HT-29 (cell line): ENCODE data around the gene NELFB. TPM values are rescaled to one million over a fixed set of nuclear protein-coding genes. Genes with fewer than 3 reads are reported as not detected.

Experiments
- DNase-seq: peaks from one replicate; pipeline ENCODE4 v3.0.0-alpha.2; 2015; ENCODE audit warnings: low spot score
- total RNA-seq: library from RNA; depleted of rRNA; stranded (reverse); fragments of >200 nt; shearing (Covaris generic); gene quantifications from 2 replicates; pipeline ENCODE4 v1.2.3, GENCODE V29; 2014

NELFB gene
- total RNA-seq, 1 experiment from 2014 or later = 111 TPM

- DNase-seq = no peak
Measured at GRCh38 chr9:137247135-137247915, 7.8 kb upstream of the NELFB start.

- DNase-seq = no peak
Measured at GRCh38 chr9:137247916-137248175, 7.3 kb upstream of the NELFB start.

GRCh38 chr9:137250329-137251193 is 4.6 kb upstream of the NELFB start:
- no peak for DNase-seq

GRCh38 chr9:137251194-137251461 is 4.0 kb upstream of the NELFB start, which contains the start of gene STPG3:
STPG3 (plus strand) TSS chr9:137251286; CDS start chr9:137251287, 1 bp downstream.
- DNase-seq = no peak

- DNase-seq = no peak
Measured at GRCh38 chr9:137251490-137252268, 3.4 kb upstream of the NELFB start.

- DNase-seq = no peak
Measured at GRCh38 chr9:137252555-137253506, 2.3 kb upstream of the NELFB start.

- no peak for DNase-seq
Measured at GRCh38 chr9:137253717-137254623, 1.2 kb upstream of the NELFB start.

GRCh38 chr9:137255448-137256114 is 454 bp downstream of the NELFB start:
- no peak for DNase-seq

- no peak for DNase-seq
Measured at GRCh38 chr9:137256362-137256761, 1.2 kb downstream of the NELFB start.

- no peak for DNase-seq
Measured at GRCh38 chr9:137256856-137257255, 1.7 kb downstream of the NELFB start.

- DNase-seq = peak; percentile 41
Measured at GRCh38 chr9:137262173-137262908, 7.2 kb downstream of the NELFB start.

GRCh38 chr9:137262909-137263285 is 7.8 kb downstream of the NELFB start:
- no peak for DNase-seq

GRCh38 chr9:137263506-137263905 is 8.4 kb downstream of the NELFB start:
- no peak for DNase-seq

GRCh38 chr9:137264067-137264466 is 8.9 kb downstream of the NELFB start:
- DNase-seq = no peak

- DNase-seq = no peak
Measured at GRCh38 chr9:137265496-137266161, 10.5 kb downstream of the NELFB start.

GRCh38 chr9:137266162-137266527 is 11.0 kb downstream of the NELFB start:
- DNase-seq = no peak

- DNase-seq = no peak
Measured at GRCh38 chr9:137266585-137267453, 11.7 kb downstream of the NELFB start.
